C4-2B (cell line): Measurements from ENCODE around the gene PRPF18.

Experiments used
- CTCF ChIP-seq: fragments of 450-650 bp; conservative IDR thresholded peaks from 2 replicates; pipeline ENCODE4 v1.5.1; 2017; ENCODE audit warnings: mild to moderate bottlenecking
- ZFX ChIP-seq: fragments of 450-650 bp; IDR thresholded peaks from 2 replicates; pipeline ENCODE4 v1.6.1; 2017

- TF ChIP-seq CTCF, result no peak
- no peak for TF ChIP-seq ZFX
Measured at GRCh38 chr10:13590886-13591285, 4.1 kb downstream of the PRPF18 start.
